HepG2 (cell line): ENCODE measurements around the gene XKR7. TPM values are rescaled to one million over a fixed set of nuclear protein-coding genes. Genes with fewer than 3 reads are reported as not detected.
A peak's percentile ranks its signal among the peaks of the same experiment; 100 is the strongest.

Source experiments
- ATAC-seq: fragments of 200-7000 bp; cut with Tn5 transposase; 3 replicates; pipeline ENCODE4 v1.9.1; 2020; ENCODE audit warnings: mild to moderate bottlenecking, moderate library complexity
- BruUV-seq: library from RNA; stranded (reverse); fragments of 400-500 nt; replicated peaks from 2 replicates; lab custom pipeline; 2021; lab: Mats Ljungman, UMichigan
- CTCF ChIA-PET: fragments of 300-600 bp; formaldehyde crosslinking; extraction: SDS; loops from one replicate; lab custom pipeline; 2021; ENCODE audit warnings: low total read pairs, inconsistent platforms, low intra/inter-chr PET ratio; lab: Yijun Ruan, JAX
- POLR2A ChIA-PET: fragments of 350-600 bp; sonication (Branson Sonifier 250); formaldehyde crosslinking; loops from one replicate; lab custom pipeline; 2020; ENCODE audit warnings: antibody characterized with exemption, inconsistent platforms; lab: Yijun Ruan, JAX
- DNase-seq: peaks from one replicate; pipeline ENCODE4 v3.0.0-alpha.2; 2015; ENCODE audit warnings: low spot score
- FAIRE-seq: peaks from 3 replicates; lab custom pipeline; 2011; peaks lifted over from hg19 to GRCh38; lab: Jason Lieb, UNC
- H2AFZ ChIP-seq: one replicate; pipeline ENCODE4 v1.6.1; 2011; ENCODE audit warnings: low read length, inconsistent platforms
- H3K27ac ChIP-seq: fragments of 300-600 bp; 3 replicates; pipeline ENCODE4 v1.8.0; 2011; ENCODE audit warnings: mixed run types, mild to moderate bottlenecking, mixed read lengths, low read length, inconsistent platforms; ENCODE audit not compliant: insufficient read depth; ENCODE audit errors: extremely low read length
- H3K27me3 ChIP-seq, 2 experiments: fragments of 200-600 bp in 1 of 2; 2 replicates in 1 of 2; 3 replicates in 1 of 2; pipeline versions ENCODE4 v1.6.0 to v1.8.0; 2011; ENCODE audit warnings: low read length in 2 of 2, mild to moderate bottlenecking in 2 of 2, moderate library complexity in 2 of 2, inconsistent platforms in 1 of 2; ENCODE audit not compliant: insufficient read depth in 2 of 2, control insufficient read depth in 1 of 2
- H3K36me3 ChIP-seq, 2 experiments: fragments of 200-600 bp in 1 of 2; replicated peaks in 1 of 2; 2 replicates in 1 of 2; 3 replicates in 1 of 2; pipeline versions ENCODE4 v1.5.1 to v1.8.0; 2011; ENCODE audit warnings: low read length in 2 of 2, inconsistent platforms in 1 of 2; ENCODE audit not compliant: insufficient read depth in 2 of 2, control insufficient read depth in 1 of 2
- H3K4me1 ChIP-seq: 2 replicates; pipeline ENCODE4 v1.5.1; 2012; ENCODE audit warnings: low read length, inconsistent platforms; ENCODE audit not compliant: insufficient read depth
- H3K4me2 ChIP-seq: 2 replicates; pipeline ENCODE4 v1.6.0; 2011; ENCODE audit warnings: low read depth, low read length, inconsistent platforms
- H3K4me3 ChIP-seq, 3 experiments: fragments of 200-600 bp in 1 of 3; sonication (generic), shearing (Covaris generic) in 1 of 3; replicated peaks in 1 of 3; 2 replicates each; pipeline ENCODE4 v1.5.1; 2011 to 2016; ENCODE audit warnings: low read length in 3 of 3, inconsistent platforms in 2 of 3, low read depth in 2 of 3, mild to moderate bottlenecking in 2 of 3, control low read depth in 1 of 3, mixed read lengths in 1 of 3; ENCODE audit not compliant: insufficient read depth in 1 of 3
- H3K79me2 ChIP-seq: one replicate; pipeline ENCODE4 v1.6.1; 2011; ENCODE audit warnings: low read length, inconsistent platforms; ENCODE audit not compliant: insufficient read depth
- H3K9ac ChIP-seq: 2 replicates; pipeline ENCODE4 v1.6.0; 2011; ENCODE audit warnings: mild to moderate bottlenecking, low read depth, low read length, inconsistent platforms; ENCODE audit not compliant: insufficient read depth
- H3K9me3 ChIP-seq: 2 replicates; pipeline ENCODE4 v1.5.1; 2012; ENCODE audit warnings: mild to moderate bottlenecking, low read length
- H4K20me1 ChIP-seq: 2 replicates; pipeline ENCODE4 v1.6.0; 2011; ENCODE audit warnings: inconsistent platforms, mild to moderate bottlenecking, low read length, moderate library complexity; ENCODE audit not compliant: insufficient read depth
- CAMTA2 ChIP-seq: sonication (generic); formaldehyde crosslinking; IDR thresholded peaks from 2 replicates; pipeline ENCODE4 v1.4.0; 2020; ENCODE audit warnings: mild to moderate bottlenecking, missing genetic modification reagents, borderline replicate concordance
- ZBTB26 ChIP-seq: IDR thresholded peaks from 2 replicates; pipeline ENCODE4 v1.6.1; 2016; ENCODE audit warnings: missing compliant biosample characterization, missing genetic modification reagents, borderline replicate concordance
- ZNF431 ChIP-seq: sonication (generic); formaldehyde crosslinking; IDR thresholded peaks from 2 replicates; pipeline ENCODE4 v1.9.0; 2022; ENCODE audit warnings: missing genetic modification reagents, low read depth, mild to moderate bottlenecking, borderline replicate concordance
- ZNF629 ChIP-seq: sonication (generic); formaldehyde crosslinking; conservative IDR thresholded peaks from 2 replicates; pipeline ENCODE4 v1.5.0; 2020; ENCODE audit warnings: missing genetic modification reagents
- ZNF746 ChIP-seq: sonication (generic); formaldehyde crosslinking; IDR thresholded peaks from 2 replicates; pipeline ENCODE4 v1.8.0; 2022; ENCODE audit warnings: mild to moderate bottlenecking, missing genetic modification reagents
- WGBS: methylation state at CpG from one replicate; pipeline ENCODE4 v1.1.6; 2017; ENCODE audit warnings: low lambda C conversion rate; 5-methylcytosine and 5-hydroxymethylcytosine counted together
- in situ Hi-C: cut with HindIII; loops from 2 replicates; pipeline ENCODE4 v1.10.0; 2017; ENCODE audit warnings: low pct_unique_long_range_greater_than_20kb; ENCODE audit not compliant: extremely low pct_ligation_motif_present
- intact Hi-C: fragments of 100-400 bp; cut with micrococcal nuclease; formaldehyde crosslinking; loops from one replicate; pipeline ENCODE4 v1.10.0; 2022; ENCODE audit not compliant: unreplicated experiment
- polyA plus RNA-seq, 8 experiments: library from polyadenylated mRNA; depleted of rRNA in 3 of 8; stranded (reverse) in 7 of 8; unstranded in 1 of 8; fragments of >200 nt; fragmentation: Illumina TruSeq in 4 of 8; extraction: Trizol in 4 of 8; gene quantifications; 2 replicates each; pipeline versions ENCODE4 v1.2.1 to v1.2.3, GENCODE V29; 2011 to 2016; ENCODE audit warnings: low read depth in 4 of 8, missing spikeins in 1 of 8, mixed read lengths in 1 of 8; ENCODE audit not compliant: insufficient read depth in 1 of 8
- total RNA-seq, 5 experiments: library from RNA; depleted of rRNA; stranded (reverse); fragments of >200 nt; fragmentation: Illumina TruSeq; extraction: Trizol; gene quantifications; 2 replicates each; pipeline ENCODE4 v1.2.3, GENCODE V29; 2016; ENCODE audit warnings: low read depth in 1 of 5
- TF ChIP-seq, protein P1 (sequence below): sonication (generic); formaldehyde crosslinking; IDR thresholded peaks from 2 replicates; pipeline ENCODE4 v1.4.0; 2020; ENCODE audit warnings: mild to moderate bottlenecking, missing genetic modification reagents
- TF ChIP-seq, protein P2 (sequence below): fragments of 450-650 bp; IDR thresholded peaks from 2 replicates; pipeline ENCODE4 v1.6.1; 2017; ENCODE audit warnings: mild to moderate bottlenecking

Gene XKR7
- total and polyA plus RNA-seq, 2 of the 13 experiments (the other 11 are each of a cell fraction or from before 2014, with no cell fraction given): not detected

DNA sequence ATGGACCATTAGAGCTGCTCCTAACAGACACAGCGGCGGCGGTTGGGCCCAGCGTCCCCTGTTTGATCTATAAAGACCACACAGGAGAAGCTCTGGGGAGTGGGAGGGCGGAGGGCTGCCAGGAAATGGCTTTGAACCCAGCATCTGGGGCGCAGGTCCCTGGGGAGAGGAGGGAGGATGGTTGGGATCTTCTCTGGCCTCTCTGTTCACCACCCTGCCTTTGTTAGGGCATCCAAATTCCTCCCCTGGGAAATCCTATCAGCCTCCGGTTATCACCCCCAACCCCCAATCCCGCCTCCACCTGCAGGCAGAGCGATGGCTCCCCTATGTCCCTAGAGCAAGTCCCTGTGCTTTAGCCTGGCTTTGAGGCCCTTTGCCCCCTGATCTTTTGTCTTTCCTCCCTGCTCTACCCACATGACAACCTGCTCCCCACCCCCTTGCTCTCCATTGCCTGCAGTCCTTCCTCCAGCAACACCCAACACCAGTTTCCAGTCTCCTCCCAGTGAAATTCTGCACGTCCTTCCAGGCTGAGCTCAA lies 7.1 kb downstream of the XKR7 start (continued):
- TF ChIP-seq CAMTA2 (CRISPR knock-in tag) (no peak), ZNF746 (no peak), ZBTB26 (CRISPR knock-in tag) (no peak)
- TF ChIP-seq, protein P1, sequence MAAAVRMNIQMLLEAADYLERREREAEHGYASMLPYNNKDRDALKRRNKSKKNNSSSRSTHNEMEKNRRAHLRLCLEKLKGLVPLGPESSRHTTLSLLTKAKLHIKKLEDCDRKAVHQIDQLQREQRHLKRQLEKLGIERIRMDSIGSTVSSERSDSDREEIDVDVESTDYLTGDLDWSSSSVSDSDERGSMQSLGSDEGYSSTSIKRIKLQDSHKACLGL (CRISPR knock-in tag): no peak
- TF ChIP-seq, protein P2, sequence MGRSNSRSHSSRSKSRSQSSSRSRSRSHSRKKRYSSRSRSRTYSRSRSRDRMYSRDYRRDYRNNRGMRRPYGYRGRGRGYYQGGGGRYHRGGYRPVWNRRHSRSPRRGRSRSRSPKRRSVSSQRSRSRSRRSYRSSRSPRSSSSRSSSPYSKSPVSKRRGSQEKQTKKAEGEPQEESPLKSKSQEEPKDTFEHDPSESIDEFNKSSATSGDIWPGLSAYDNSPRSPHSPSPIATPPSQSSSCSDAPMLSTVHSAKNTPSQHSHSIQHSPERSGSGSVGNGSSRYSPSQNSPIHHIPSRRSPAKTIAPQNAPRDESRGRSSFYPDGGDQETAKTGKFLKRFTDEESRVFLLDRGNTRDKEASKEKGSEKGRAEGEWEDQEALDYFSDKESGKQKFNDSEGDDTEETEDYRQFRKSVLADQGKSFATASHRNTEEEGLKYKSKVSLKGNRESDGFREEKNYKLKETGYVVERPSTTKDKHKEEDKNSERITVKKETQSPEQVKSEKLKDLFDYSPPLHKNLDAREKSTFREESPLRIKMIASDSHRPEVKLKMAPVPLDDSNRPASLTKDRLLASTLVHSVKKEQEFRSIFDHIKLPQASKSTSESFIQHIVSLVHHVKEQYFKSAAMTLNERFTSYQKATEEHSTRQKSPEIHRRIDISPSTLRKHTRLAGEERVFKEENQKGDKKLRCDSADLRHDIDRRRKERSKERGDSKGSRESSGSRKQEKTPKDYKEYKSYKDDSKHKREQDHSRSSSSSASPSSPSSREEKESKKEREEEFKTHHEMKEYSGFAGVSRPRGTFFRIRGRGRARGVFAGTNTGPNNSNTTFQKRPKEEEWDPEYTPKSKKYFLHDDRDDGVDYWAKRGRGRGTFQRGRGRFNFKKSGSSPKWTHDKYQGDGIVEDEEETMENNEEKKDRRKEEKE: no peak

DNA sequence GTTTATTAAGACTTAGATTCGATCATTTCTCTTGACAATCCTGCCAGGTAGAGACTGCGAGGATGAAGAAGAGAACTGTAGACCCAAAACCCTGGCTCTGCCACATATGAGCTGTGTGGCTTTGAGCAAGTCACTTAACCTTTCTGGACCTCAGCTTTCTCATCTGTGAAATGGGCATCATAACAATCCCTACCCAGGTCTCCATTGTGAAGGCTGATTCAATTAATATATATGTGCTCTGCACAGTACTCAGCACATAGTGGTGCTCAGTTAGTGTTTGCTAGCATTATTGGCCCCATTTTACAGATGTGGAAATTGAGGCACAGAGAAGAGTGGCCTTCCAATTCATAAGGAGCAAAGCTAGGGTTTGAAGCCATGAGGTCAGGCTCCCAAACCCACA lies 7.9 kb downstream of the XKR7 start:
- in situ Hi-C loops (no loop called here), intact Hi-C loops (no loop called here)
- ATAC-seq (no peak), DNase-seq (no peak), FAIRE-seq (no peak)
- Histone ChIP-seq H3K36me3 (no peaks in the 10 kb centered on the region), H3K27me3 (peaks cover 2 to 5% of the 10 kb centered on the region in 2 experiments; a peak in 4 of 5 replicates), H2AFZ (no peak overlapping the region), H3K27ac (no peak overlapping the region), H4K20me1 (no peaks in the 10 kb centered on the region), H3K9ac (no peak overlapping the region), H3K79me2 (no peaks in the 10 kb centered on the region), H3K4me3 (no peak overlapping the region), H3K4me1 (no peaks in the 10 kb centered on the region), H3K9me3 (no peaks in the 10 kb centered on the region), H3K4me2 (no peak overlapping the region)
- POLR2A ChIA-PET: interaction anchor here (1.5 kb wide), 1 partner anchor 24 kb away, joined by 3 read pairs; no protein-coding TSS in a partner anchor
- WGBS: 2% methylated on average over 2 of the region's 2 CpGs
- TF ChIP-seq ZNF629: peak; percentile 87
- TF ChIP-seq ZNF431 (CRISPR knock-in tag): no peak
- BruUV-seq: no TSS peak
- CTCF ChIA-PET: no interaction called here
